Left lung (tissue), 10 donors: ENCODE data around the gene WLS. TPM values are rescaled to one million over a fixed set of nuclear protein-coding genes. Genes with fewer than 3 reads are reported as not detected.

Experiments
- ATAC-seq: fragments of 200-7000 bp; cut with Tn5 transposase; one replicate; pipeline ENCODE4 v1.9.1; 2020; ENCODE audit warnings: moderate library complexity
- DNase-seq, 4 donors: peaks; one replicate each; pipeline ENCODE4 v3.0.0-alpha.2; 2013 to 2020
- H3K27ac ChIP-seq, 2 donors: fragments of 200-600 bp; sonication (generic) in 1 of 2; one replicate each; pipeline versions ENCODE4 v1.5.0 to v1.8.0; 2020 to 2021
- H3K27me3 ChIP-seq, 2 donors: fragments of 200-600 bp; sonication (generic) in 1 of 2; one replicate each; pipeline versions ENCODE4 v1.5.0 to v1.8.0; 2020 to 2021
- H3K36me3 ChIP-seq, 2 donors: fragments of 200-600 bp; sonication (generic) in 1 of 2; one replicate each; pipeline versions ENCODE4 v1.5.0 to v1.8.0; 2020 to 2021
- H3K4me1 ChIP-seq, 2 donors: fragments of 200-600 bp; one replicate each; pipeline ENCODE4 v1.8.0; 2021
- H3K4me3 ChIP-seq, 2 donors: fragments of 200-600 bp; sonication (generic) in 1 of 2; one replicate each; pipeline versions ENCODE4 v1.5.0 to v1.8.0; 2020 to 2021; ENCODE audit warnings: mild to moderate bottlenecking in 1 of 2
- H3K9me3 ChIP-seq, 2 donors: fragments of 200-600 bp; sonication (generic) in 1 of 2; one replicate each; pipeline versions ENCODE4 v1.5.0 to v1.8.0; 2020 to 2021
- intact Hi-C, 2 donors: fragments of 100-400 bp; cut with DNase I; formaldehyde crosslinking; loops; one replicate each; pipeline versions ENCODE4 v1.11.2 to v1.14.2; 2022
- polyA plus RNA-seq, 6 donors: library from polyadenylated mRNA; unstranded; fragments of 120-200 nt; gene quantifications; one replicate each; pipeline ENCODE4 v1.2.1, GENCODE V29; 2013; ENCODE audit not compliant: insufficient read length in 6 of 6
- total RNA-seq, 2 donors: library from RNA; stranded (reverse); fragmentation: NEBNext Ultra II Directional; extraction: Animal tissue kit (Norgen Biotek cat#: 25700); gene quantifications; one replicate each; pipeline ENCODE4 v1.2.1, GENCODE V29; 2021
- TF ChIP-seq, protein P1 (sequence below), 2 donors: fragments of 200-600 bp; sonication (generic) in 1 of 2; IDR thresholded peaks; one replicate each; pipeline versions ENCODE4 v1.5.0 to v1.8.0; 2021; ENCODE audit warnings: antibody characterized with exemption in 2 of 2
- donor health status: DM: no; HTN: yes; CAD: no.
- donor health status: DM: no; HTN: no; CAD: no.

WLS gene
- total and polyA plus RNA-seq, 8 donors, result 85.7 to 176 (median 137) TPM

DNA sequence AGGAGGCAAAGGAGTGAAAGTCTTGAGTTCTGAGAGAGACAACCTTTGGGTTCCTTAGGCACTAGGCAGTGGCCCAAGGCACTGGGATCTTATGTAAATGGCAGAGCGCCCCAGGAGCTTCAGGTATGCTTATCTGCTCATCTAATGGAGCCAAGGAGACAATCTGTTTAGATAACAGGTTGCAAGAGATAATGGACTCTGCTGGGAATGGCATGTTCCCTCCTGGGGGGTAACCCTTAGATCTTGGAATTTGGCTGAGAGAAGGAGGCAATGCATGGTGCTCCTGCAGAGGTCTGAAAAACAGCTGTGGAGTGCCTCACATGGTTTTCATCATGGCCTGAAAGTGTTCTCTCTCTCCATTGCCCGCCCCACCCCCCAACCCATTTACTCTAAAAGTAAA lies 44.1 kb upstream of the WLS start:
- intact Hi-C loops, result no loop called here
- TF ChIP-seq, protein P1, sequence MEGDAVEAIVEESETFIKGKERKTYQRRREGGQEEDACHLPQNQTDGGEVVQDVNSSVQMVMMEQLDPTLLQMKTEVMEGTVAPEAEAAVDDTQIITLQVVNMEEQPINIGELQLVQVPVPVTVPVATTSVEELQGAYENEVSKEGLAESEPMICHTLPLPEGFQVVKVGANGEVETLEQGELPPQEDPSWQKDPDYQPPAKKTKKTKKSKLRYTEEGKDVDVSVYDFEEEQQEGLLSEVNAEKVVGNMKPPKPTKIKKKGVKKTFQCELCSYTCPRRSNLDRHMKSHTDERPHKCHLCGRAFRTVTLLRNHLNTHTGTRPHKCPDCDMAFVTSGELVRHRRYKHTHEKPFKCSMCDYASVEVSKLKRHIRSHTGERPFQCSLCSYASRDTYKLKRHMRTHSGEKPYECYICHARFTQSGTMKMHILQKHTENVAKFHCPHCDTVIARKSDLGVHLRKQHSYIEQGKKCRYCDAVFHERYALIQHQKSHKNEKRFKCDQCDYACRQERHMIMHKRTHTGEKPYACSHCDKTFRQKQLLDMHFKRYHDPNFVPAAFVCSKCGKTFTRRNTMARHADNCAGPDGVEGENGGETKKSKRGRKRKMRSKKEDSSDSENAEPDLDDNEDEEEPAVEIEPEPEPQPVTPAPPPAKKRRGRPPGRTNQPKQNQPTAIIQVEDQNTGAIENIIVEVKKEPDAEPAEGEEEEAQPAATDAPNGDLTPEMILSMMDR (IDR thresholded peaks at IDR 0.05), result no peak

DNA sequence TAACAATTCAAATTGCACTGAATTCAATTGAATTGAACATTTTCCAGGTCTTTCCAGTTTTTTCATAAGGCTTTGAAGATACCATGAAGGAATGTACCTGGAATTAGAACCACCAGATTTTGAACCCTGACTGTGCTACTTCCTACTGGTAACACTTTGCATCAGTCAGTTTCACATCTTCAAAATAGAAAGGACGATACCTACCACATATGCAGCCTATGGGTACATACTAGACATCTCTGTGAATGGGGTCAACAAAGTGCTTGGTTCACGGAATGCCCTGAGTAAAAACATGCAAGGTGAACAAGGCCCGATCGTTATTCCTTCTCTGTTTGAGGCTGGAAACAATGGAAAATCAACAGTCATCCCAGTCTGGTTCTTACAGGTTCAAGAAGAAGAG lies 41.2 kb upstream of the WLS start:
- H3K9me3 ChIP-seq, result no peaks in the 10 kb centered on the region
- ATAC-seq, result no peak
- H3K36me3 ChIP-seq, result no peaks in the 10 kb centered on the region
- H3K27me3 ChIP-seq, result no peaks in the 10 kb centered on the region
- TF ChIP-seq, protein P1 (IDR thresholded peaks at IDR 0.05), result no peak
- no peak for DNase-seq
- H3K4me1 ChIP-seq, result peaks cover 0 to 16% of the 10 kb centered on the region in 2 donors
- intact Hi-C loops, result no loop called here
- H3K27ac ChIP-seq, result no peak overlapping the region
- no peak overlapping the region for H3K4me3 ChIP-seq

More for the DNA sequence above, 44.1 kb upstream of the WLS start:
- ATAC-seq (no peak), DNase-seq (no peak)
- H3K4me3 ChIP-seq, result no peak overlapping the region
- no peaks in the 10 kb centered on the region for H3K36me3 ChIP-seq
- no peaks in the 10 kb centered on the region for H3K9me3 ChIP-seq
- H3K27ac ChIP-seq, result no peak overlapping the region
- peaks cover 0 to under 1% of the 10 kb centered on the region in 2 donors for H3K4me1 ChIP-seq
- no peaks in the 10 kb centered on the region for H3K27me3 ChIP-seq

DNA sequence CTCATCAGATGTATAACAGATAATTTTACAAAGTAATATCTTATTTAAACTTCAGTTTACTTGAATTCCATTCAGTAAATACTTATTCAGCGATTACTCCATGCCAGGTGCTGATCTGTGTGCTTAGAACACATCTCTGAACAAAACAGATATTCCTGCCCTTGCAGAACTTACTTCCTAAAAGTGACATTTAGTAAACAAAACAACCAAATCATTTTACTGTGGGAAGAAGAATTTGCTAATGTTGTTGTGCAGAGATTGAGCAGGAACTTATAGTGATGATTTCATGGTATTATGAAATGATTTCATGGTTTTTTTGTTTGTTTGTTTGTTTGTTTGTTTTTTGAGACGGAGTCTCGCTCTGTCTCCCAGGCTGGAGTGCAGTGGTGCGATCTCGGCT lies 39.3 kb upstream of the WLS start:
- ATAC-seq (no peak), DNase-seq (no peak)
- peak overlapping the region in 1 of 2 donors; percentile 46 for H3K27ac ChIP-seq
- peaks cover 0 to 16% of the 10 kb centered on the region in 2 donors for H3K4me1 ChIP-seq
- H3K9me3 ChIP-seq, result no peaks in the 10 kb centered on the region
- intact Hi-C loops, result no loop called here
- H3K4me3 ChIP-seq, result no peak overlapping the region
- TF ChIP-seq, protein P1 (IDR thresholded peaks at IDR 0.05), result no peak
- no peaks in the 10 kb centered on the region for H3K27me3 ChIP-seq
- no peaks in the 10 kb centered on the region for H3K36me3 ChIP-seq

DNA sequence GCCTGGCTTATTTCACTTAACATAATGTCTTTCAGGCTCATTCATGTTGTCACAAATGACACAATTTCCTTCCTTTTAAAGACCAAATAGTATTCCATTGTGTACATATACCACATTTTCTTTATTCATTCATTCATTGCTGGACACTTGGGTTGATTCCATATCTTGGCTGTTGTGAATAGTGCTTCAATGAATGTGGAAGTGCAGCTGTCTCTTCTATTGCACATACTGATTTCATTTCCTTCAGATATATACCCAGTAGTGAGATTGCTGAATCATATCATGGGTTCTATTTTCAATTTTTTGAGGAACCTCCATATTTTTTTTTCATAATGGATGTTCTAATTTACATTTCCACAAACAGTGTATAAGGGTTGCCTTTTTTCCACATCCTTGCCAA lies 38.6 kb upstream of the WLS start:
- TF ChIP-seq, protein P1 (IDR thresholded peaks at IDR 0.05), result no peak
- ATAC-seq, result peak; percentile 27
- Histone ChIP-seq H3K36me3 (no peaks in the 10 kb centered on the region), H3K9me3 (no peaks in the 10 kb centered on the region), H3K4me1 (peaks cover 0 to 16% of the 10 kb centered on the region in 2 donors), H3K4me3 (no peak overlapping the region), H3K27me3 (no peaks in the 10 kb centered on the region), H3K27ac (peak overlapping the region in 1 of 2 donors; percentile 46)
- DNase-seq, result no peak
- intact Hi-C loops, result no loop called here

DNA sequence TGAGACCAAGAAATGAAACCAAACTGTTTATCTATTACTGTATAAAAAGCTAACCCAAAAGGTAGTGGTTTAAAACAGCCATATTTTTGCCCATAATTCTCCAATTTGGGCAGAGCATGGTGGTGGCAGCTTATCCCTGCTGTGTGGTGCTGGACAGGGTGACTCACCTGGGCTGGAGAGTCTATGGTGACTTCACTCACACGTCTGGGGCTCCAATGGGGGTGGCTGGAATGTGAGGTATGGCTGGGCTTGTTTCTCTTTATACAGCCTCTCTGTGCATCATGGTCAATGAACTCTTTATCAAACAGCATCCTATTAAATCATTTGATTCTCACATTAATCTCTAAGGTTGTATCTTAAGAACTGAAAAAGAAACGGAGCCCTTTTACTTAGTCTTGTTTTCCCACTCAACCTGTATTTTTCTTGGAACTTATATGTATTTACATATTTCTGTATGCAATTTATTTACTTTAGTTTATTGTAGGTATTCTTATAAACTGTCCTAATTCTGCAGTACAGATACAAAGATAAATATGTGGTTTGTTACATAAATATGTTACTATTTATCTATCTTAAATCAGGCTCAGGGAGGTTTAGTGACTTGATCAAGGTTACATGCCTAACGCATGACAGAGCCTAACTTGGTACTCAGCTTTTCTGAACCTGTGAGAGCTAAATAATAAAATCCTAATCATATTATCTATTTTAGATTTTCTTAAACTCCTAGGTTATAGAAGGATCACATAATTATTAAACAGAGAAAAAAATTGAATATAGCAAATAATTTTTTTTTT lies 37.5 kb upstream of the WLS start:
- no peaks in the 10 kb centered on the region for H3K36me3 ChIP-seq
- peak overlapping the region in 1 of 2 donors; percentile 46 for H3K27ac ChIP-seq
- intact Hi-C loops, result no loop called here
- H3K27me3 ChIP-seq, result no peaks in the 10 kb centered on the region
- H3K4me3 ChIP-seq, result no peak overlapping the region
- no peaks in the 10 kb centered on the region for H3K9me3 ChIP-seq
- ATAC-seq, result peak; percentile 84
- DNase-seq, result no peak
- TF ChIP-seq, protein P1 (IDR thresholded peaks at IDR 0.05), result no peak
- H3K4me1 ChIP-seq, result peaks cover 0 to 16% of the 10 kb centered on the region in 2 donors
